HG03175 (cell line): ENCODE measurements around the gene SARS2.
A peak's percentile ranks its signal among the peaks of the same experiment; 100 is the strongest.
"Not testable (repeated sequence)": the region's sequence is repeated elsewhere in the genome, so short reads cannot be mapped to it uniquely, and the experiment has no call there.

Source experiments
- ATAC-seq: cut with Tn5 transposase; IDR thresholded peaks from one replicate; pipeline ENCODE4 v1.9.1; 2021; ENCODE audit warnings: mild to moderate bottlenecking, moderate library complexity; ENCODE audit not compliant: unreplicated experiment

Gene SARS2

GRCh38 chr19:38898788-38899446, 31.6 kb downstream of the SARS2 start:
- no peak for ATAC-seq

GRCh38 chr19:38894968-38895367, 35.6 kb downstream of the SARS2 start:
- no peak for ATAC-seq

DNA sequence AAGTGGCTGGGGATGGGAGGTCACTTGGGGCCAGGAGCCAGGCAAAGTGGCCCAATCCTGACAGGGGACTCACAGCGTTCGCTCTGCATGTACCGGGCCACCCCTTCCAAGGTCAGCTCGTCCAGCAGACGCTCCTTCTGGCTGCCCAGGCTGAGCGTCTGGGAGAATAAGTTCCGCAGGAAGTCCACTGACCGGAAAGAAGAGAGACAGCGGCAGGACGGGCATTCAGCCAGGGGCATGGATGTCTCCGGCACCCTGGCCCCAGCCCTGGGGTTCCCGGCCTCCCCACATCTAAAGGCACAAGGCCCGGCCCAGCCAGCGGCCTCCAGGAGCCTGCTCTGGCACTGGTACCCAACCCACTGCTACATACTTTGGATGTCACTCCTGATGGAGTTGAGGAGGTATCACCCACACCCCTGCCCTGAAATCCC, 37.2 kb downstream of the SARS2 start:
- ATAC-seq, result no peak

- no peak for ATAC-seq
These were observed 37.7 kb downstream of the SARS2 start for GRCh38 chr19:38892841-38893240.

DNA sequence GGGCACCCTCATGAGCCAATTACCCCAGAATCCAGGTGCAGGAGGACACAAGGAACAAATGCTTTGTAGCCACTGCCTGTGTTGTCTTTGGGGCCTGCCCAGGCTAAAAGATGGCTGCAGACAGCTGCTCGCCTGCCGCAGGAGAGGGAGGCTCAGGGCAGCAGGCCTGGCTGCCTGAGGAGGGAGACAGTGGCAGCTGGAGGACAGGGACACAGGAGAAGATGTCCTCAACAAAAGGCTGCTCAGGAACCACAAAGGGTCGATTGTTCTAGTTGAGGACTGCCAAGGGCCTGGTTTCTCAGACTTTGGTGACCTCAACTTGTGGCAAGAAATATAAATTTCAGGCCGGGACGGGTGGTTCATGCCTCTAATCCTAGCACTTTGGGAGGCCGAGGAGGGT, 38.8 kb downstream of the SARS2 start:
- ATAC-seq, result no peak

GRCh38 chr19:38890686-38891085, 39.9 kb downstream of the SARS2 start:
- no peak for ATAC-seq

- ATAC-seq, result no peak
These were observed 40.8 kb downstream of the SARS2 start for GRCh38 chr19:38889803-38890202.

DNA sequence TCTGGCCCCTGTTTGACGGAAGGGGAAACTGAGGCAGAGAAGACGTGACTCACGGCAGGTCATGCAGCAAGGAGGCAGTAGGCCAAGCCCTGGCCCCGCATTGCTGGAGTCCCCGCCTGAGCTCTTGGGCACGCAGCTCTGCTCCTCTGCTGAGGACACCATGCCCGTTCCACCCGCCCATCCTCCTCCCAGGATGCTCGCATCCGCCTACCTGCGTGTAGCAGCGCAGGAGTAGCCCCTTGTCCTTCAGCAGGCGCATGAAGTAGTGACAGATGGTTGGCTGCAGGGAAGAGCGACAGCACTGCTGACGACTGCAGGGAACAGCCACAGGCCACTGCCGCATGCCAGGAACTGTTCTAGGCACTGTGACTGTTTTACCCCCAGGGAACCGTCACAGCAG, 41.7 kb downstream of the SARS2 start:
- no peak for ATAC-seq

GRCh38 chr19:38884691-38885090, 45.9 kb downstream of the SARS2 start:
- not testable (repeated sequence) for ATAC-seq

DNA sequence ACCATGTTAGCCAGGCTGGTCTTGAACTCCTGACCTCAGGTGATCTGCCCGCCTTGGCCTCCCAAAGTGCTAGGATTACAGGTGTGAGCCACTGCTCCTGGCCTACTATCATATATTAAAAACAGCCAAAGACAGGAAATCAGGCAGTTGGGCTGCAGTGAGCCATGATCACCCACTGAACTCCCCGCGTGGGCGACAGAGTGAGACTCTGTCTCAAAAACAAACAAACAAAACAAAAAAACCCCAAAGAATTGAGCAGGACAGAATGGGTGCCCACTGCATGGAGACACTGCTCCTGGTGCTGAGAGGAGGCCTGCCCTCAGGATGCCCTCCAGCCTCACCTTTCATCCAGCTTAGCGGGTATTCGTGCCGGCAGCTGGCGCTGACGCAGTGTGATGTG, 47.3 kb downstream of the SARS2 start:
- no peak for ATAC-seq

DNA sequence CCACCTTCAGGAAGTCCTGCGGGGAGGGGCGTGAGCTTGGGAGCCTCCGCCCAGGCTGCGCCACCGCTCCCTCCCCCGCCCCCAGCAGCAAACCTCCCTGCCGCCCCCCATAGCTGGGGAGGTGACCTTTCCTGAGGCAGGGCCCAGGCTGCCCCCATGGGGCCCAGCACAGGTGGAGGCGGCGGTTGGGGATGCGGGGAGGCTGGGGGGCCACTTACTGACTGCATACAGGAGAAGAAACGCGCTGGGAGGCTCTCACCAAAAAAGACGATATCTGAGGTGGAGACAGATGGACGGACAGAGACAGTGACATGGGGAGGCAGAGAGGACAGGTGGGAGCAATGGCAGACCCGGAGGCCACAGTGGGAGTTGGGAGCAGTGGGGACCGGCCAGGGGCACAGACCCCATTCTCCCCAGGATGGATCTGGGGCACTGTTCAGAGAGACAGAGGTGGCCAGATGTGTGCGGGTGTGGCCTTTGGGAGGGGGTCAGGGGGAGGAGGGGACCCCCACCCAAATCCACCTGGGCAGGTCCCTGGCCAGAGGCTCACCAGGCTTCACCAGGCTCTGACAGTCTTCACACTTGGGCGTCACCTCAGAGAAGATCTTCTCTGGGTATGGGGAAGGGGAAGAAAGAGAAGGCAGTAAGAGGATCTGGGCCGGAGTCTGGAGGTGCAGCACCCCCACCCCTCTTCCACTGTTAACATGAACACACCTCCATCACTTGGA, 49.5 kb downstream of the SARS2 start:
- ATAC-seq, result no peak

DNA sequence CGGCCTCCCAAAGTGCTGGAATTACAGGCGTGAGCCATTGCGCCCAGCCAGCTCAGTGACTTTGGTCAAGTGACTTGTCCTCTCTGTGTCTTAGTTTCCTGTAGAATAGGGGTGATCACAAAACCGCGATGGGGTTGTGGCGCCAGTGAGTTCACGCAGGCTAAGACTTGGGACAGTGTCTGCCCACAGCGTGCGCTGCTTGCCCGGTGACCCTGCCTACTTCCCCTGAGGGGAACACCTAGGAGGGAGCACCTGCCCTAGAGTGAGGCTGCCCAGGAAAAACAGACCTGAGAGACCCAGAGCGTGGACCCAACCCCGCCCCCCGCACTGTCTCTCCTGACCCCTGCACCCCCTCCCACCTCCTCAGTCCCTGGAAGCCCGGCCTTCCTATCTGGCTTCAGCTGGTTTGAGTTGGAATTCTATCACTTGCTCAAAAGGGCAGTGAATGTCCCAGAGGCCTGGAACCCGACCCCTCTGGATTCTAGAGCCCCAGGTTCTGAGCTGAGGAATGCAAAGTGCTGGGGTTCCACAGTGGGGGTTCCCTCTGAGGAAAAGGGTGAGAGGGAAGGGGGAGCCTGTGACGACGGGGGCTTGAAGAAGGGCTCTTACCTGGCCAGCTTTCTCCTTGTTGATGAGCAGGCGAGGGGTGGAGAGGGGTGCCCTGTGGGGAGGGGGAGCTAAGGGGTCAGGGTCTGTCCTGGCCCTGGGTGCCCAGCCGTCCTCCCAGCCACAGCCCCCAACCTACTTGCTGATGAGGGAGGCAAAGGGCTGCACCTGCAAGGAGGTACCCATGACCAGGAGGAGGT, 50.3 kb downstream of the SARS2 start:
- no peak for ATAC-seq

DNA sequence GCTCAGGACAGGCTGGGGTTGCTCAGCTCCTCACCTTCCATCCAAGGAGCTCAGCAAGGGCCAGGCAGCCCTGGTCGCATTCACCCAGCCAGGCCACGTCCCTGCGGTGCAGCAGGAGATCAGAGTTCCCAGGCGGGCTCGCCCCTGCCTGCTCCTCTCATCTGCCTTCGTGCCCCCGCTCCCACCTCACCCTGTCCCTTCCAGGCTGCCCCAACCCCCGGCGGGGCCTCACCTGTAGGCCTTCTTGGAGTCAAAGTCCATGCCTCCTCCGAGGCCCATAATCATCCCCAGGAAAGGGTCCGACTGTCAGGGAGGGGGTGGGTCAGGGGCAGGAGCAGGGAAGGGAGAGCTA, 51.2 kb downstream of the SARS2 start:
- ATAC-seq, result no peak

GRCh38 chr19:38878575-38879399, 51.8 kb downstream of the SARS2 start:
- ATAC-seq, result no peak

DNA sequence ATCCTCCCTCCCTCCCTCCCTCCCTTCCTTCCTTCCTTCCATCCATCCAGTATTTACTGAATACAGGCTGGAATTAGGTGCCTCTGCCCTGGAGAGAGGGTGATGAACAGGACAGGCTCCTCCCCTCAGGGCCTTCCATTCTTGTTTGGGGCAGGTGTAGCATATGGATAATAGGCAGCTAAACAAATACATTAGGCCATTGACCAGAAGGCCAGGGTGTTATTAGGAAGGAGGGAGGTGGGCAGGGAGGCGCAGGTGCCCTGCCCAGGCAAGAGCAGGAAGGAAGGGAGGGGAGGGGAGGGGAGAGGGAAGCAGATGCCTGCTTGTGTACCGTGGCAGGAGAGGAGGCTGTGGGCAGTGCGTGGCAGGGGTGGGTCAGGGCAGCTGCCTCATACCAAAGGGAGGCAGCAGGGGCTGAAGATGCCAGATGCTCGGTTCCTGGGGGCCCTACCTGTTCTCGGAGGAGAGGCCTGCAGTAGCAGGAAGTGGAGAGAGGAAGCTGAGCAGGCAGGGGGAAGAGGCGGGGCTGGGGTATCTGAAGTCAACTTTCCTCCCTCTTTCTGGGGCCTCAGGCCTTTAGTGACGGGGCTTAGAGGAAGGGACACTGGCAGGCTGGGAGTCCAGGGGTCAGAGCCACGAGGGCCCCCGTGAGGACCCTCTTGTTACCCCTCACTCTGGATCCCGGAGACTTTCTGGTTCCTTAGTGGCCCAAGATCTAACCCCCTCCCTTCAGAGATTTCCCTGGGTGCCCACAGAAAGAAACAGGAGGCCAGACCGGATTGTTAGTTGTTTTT, 52.6 kb downstream of the SARS2 start, which contains the start of gene RINL:
TSS of gene RINL (minus strand) at position 495 of the 794 bp plus-strand sequence. CDS start 1,533 bp downstream, outside the sequence.
- ATAC-seq, result no peak

DNA sequence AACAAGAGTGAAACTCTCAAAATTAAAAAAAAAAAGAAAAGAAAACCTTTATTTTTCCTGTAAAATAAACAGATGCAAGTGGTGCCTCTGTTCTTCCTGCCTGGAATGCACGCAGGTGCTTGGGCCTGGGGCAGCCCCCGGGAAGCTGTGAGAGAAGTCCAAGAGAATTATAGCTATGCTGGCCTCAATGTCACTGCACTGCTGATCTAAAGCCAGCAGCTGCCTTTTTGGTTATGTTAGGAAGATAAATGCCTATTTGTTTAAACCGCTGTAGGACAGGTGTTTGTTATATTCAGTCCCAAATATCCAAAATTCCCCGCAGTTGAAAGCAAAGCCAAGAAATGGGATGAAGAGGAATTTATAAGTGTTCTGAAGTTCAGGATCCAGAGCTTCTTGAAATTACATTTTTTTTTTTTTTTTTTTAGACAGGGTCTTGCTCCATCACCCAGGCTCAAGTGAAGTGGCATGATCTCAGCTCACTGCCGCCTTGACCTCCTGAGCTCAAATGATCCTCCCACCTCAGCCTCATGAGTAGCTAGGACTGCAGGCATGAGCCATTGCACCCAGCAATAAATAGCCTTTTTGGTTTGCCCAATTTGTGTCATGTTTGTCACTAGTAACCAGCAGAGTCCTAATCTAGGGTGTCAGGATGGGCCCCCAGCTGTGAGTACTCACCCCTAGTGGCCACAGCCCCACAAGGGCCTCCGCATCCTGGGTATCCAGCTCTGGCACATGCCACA, 54.7 kb downstream of the SARS2 start:
- ATAC-seq, result no peak

- ATAC-seq, result not testable (repeated sequence)
These were observed 57.2 kb downstream of the SARS2 start for GRCh38 chr19:38873400-38873799.

DNA sequence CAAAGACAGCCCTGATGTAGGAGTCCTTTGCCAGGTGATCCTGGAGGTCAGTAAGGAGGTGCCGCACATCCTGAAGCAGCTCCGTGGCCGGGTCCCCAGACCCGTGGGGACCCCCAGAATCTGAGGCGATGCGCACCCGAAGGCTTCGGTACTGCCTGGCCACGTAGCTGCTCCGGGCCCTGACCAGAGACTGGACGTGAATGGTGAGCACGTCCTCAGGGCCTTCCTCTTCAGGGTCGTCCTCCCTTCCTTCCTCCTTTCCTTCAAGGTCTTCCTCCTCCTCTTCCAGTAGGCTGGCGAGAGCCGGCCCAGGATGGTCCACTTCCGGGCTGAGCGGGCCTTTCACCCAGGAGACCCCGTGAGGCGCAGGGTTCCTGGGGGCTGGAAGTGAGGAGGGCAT, 60.0 kb downstream of the SARS2 start:
- no peak for ATAC-seq

GRCh38 chr19:38869836-38870607, 60.5 kb downstream of the SARS2 start:
- peak; percentile 72 for ATAC-seq
